GM18909 (cell line): Measurements from ENCODE around the gene UBE2O.

Experiments used
- ATAC-seq: cut with Tn5 transposase; IDR thresholded peaks from one replicate; pipeline ENCODE4 v1.9.1; 2021; ENCODE audit warnings: mild to moderate bottlenecking; ENCODE audit not compliant: unreplicated experiment, poor library complexity

The UBE2O gene

GRCh38 chr17:76399175-76400172, 53.5 kb downstream of the UBE2O start:
- no peak for ATAC-seq

GRCh38 chr17:76398523-76399174, 54.3 kb downstream of the UBE2O start:
- ATAC-seq, result no peak

GRCh38 chr17:76397687-76398522, 55.0 kb downstream of the UBE2O start:
- no peak for ATAC-seq

GRCh38 chr17:76397184-76397583, 55.8 kb downstream of the UBE2O start:
- ATAC-seq, result no peak

- ATAC-seq, result no peak
These were observed 57.0 kb downstream of the UBE2O start for GRCh38 chr17:76395980-76396379.

GRCh38 chr17:76394166-76394565, 58.8 kb downstream of the UBE2O start:
- no peak for ATAC-seq

GRCh38 chr17:76391200-76391715, 61.7 kb downstream of the UBE2O start:
- ATAC-seq, result no peak

- ATAC-seq, result no peak
These were observed 62.9 kb downstream of the UBE2O start for GRCh38 chr17:76390003-76390421.

GRCh38 chr17:76388966-76389888, 63.7 kb downstream of the UBE2O start:
- ATAC-seq, result no peak

- ATAC-seq, result no peak
These were observed 65.8 kb downstream of the UBE2O start for GRCh38 chr17:76386966-76387765.

- no peak for ATAC-seq
These were observed 66.8 kb downstream of the UBE2O start for GRCh38 chr17:76385892-76386786.

GRCh38 chr17:76384987-76385891, 67.7 kb downstream of the UBE2O start:
- ATAC-seq, result no peak

GRCh38 chr17:76384222-76384986, 68.5 kb downstream of the UBE2O start, which contains the start of gene SPHK1:
SPHK1 (plus strand) TSS chr17:76384609; CDS start chr17:76385645, 1,036 bp downstream.
- ATAC-seq, result peak; percentile 51

GRCh38 chr17:76383546-76384221, 69.3 kb downstream of the UBE2O start:
- ATAC-seq, result peak; percentile 26
